SK-N-SH (cell line): ENCODE data around the gene SLC35F1. TPM values are rescaled to one million over a fixed set of nuclear protein-coding genes. Genes with fewer than 3 reads are reported as not detected.

Experiments used
- CTCF ChIA-PET: fragments of 300-600, 350-600 bp; formaldehyde crosslinking; extraction: SDS; loops from one replicate; lab custom pipeline; 2021; lab: Yijun Ruan, JAX
- POLR2A ChIA-PET: fragments of 350-600 bp; sonication (Branson Sonifier 250); formaldehyde crosslinking; extraction: SDS; loops from one replicate; lab custom pipeline; 2020; ENCODE audit warnings: antibody characterized with exemption, inconsistent platforms; lab: Yijun Ruan, JAX
- DNase-seq: peaks from one replicate; pipeline ENCODE4 v3.0.0; 2012
- H2AFZ ChIP-seq: fragments of 200-600 bp; sonication (generic); 2 replicates; pipeline ENCODE4 v1.8.1; 2016; ENCODE audit warnings: antibody characterized with exemption, mild to moderate bottlenecking, low read depth
- H3F3A ChIP-seq: fragments of 200-600 bp; sonication (generic); replicated peaks from 2 replicates; pipeline ENCODE3; 2016; ENCODE audit warnings: antibody characterized with exemption, mild to moderate bottlenecking; ENCODE audit not compliant: insufficient read depth
- H3K27ac ChIP-seq, 2 experiments: fragments of 200-500 bp in 1 of 2; fragments of 200-600 bp in 1 of 2; sonication (Bioruptor generic) in 1 of 2; sonication (generic), shearing (Covaris generic) in 1 of 2; 2 replicates each; pipeline versions ENCODE4 v1.5.1 to v1.6.1; 2014 to 2016; ENCODE audit warnings: low read depth in 2 of 2, inconsistent platforms in 1 of 2, low read length in 1 of 2, mild to moderate bottlenecking in 1 of 2, mixed read lengths in 1 of 2
- H3K27me3 ChIP-seq: fragments of 200-600 bp; sonication (generic), shearing (Covaris generic); 2 replicates; pipeline ENCODE4 v1.6.1; 2016; ENCODE audit warnings: mixed run types; ENCODE audit not compliant: insufficient read depth
- H3K36me3 ChIP-seq, 2 experiments: fragments of 200-500 bp in 1 of 2; fragments of 200-600 bp in 1 of 2; sonication (Bioruptor generic) in 1 of 2; sonication (generic) in 1 of 2; replicated peaks in 1 of 2; 2 replicates each; pipeline versions ENCODE3 to v1.5.1; 2014 to 2016; ENCODE audit warnings: low read length in 1 of 2, mild to moderate bottlenecking in 1 of 2; ENCODE audit not compliant: insufficient read depth in 2 of 2, control insufficient read depth in 1 of 2
- H3K4me1 ChIP-seq, 2 experiments: fragments of 200-500 bp in 1 of 2; fragments of 200-600 bp in 1 of 2; sonication (Bioruptor generic) in 1 of 2; sonication (generic), shearing (Covaris generic) in 1 of 2; 2 replicates each; pipeline versions ENCODE4 v1.5.1 to v1.6.1; 2014 to 2016; ENCODE audit warnings: low read depth in 1 of 2, low read length in 1 of 2, mixed run types in 1 of 2; ENCODE audit not compliant: insufficient read depth in 2 of 2, control insufficient read depth in 1 of 2
- H3K4me2 ChIP-seq: fragments of 200-600 bp; sonication (generic), shearing (Covaris generic); 2 replicates; pipeline ENCODE4 v1.6.1; 2017; ENCODE audit warnings: mixed run types
- H3K4me3 ChIP-seq, 2 experiments: fragments of 200-500 bp in 1 of 2; fragments of 200-600 bp in 1 of 2; sonication (Bioruptor generic) in 1 of 2; sonication (generic), shearing (Covaris generic) in 1 of 2; 2 replicates each; pipeline versions ENCODE4 v1.5.1 to v1.8.1; 2014 to 2016; ENCODE audit warnings: low read depth in 2 of 2, inconsistent platforms in 1 of 2, low read length in 1 of 2, mild to moderate bottlenecking in 1 of 2, mixed read lengths in 1 of 2, moderate library complexity in 1 of 2
- H3K79me2 ChIP-seq: fragments of 200-600 bp; sonication (generic); 2 replicates; pipeline ENCODE4 v1.8.1; 2017; ENCODE audit warnings: mild to moderate bottlenecking; ENCODE audit not compliant: insufficient read depth
- H3K9ac ChIP-seq: fragments of 200-600 bp; sonication (generic); 2 replicates; pipeline ENCODE4 v1.6.1; 2017; ENCODE audit warnings: mixed run types
- H3K9me2 ChIP-seq: fragments of 200-600 bp; sonication (generic); 2 replicates; pipeline ENCODE4 v1.6.1; 2017; ENCODE audit warnings: mixed run types
- H3K9me3 ChIP-seq: fragments of 200-600 bp; sonication (generic); 2 replicates; pipeline ENCODE4 v1.6.1; 2017; ENCODE audit warnings: mixed run types, mild to moderate bottlenecking, moderate library complexity
- H4K20me1 ChIP-seq: fragments of 200-600 bp; sonication (generic); 2 replicates; pipeline ENCODE4 v1.6.1; 2017; ENCODE audit warnings: mild to moderate bottlenecking, mixed run types; ENCODE audit not compliant: insufficient read depth
- FOSL2 ChIP-seq: IDR thresholded peaks from 2 replicates; pipeline ENCODE4 v1.4.0; 2012; ENCODE audit warnings: low read depth, mild to moderate bottlenecking, moderate library complexity, borderline replicate concordance
- GATA2 ChIP-seq: sonication (generic); formaldehyde crosslinking; IDR thresholded peaks from 2 replicates; pipeline ENCODE4 v1.5.0; 2020; ENCODE audit warnings: mild to moderate bottlenecking, missing genetic modification reagents
- JUND ChIP-seq: IDR thresholded peaks from 2 replicates; pipeline ENCODE4 v1.4.0; 2012
- MEF2A ChIP-seq: IDR thresholded peaks from 2 replicates; pipeline ENCODE4 v1.4.0; 2012; ENCODE audit warnings: low read depth, borderline replicate concordance
- MXI1 ChIP-seq: IDR thresholded peaks from 2 replicates; pipeline ENCODE4 v1.6.1; 2012; ENCODE audit warnings: mild to moderate bottlenecking, low read depth, low read length, improper control_type of control experiment
- NFIC ChIP-seq: IDR thresholded peaks from 2 replicates; pipeline ENCODE4 v1.4.0; 2012; ENCODE audit warnings: borderline replicate concordance
- NRF1 ChIP-seq: IDR thresholded peaks from 2 replicates; pipeline ENCODE4 v1.6.1; 2012; ENCODE audit warnings: low read depth, mild to moderate bottlenecking, low read length
- POLR2AphosphoS5 ChIP-seq: IDR thresholded peaks from 2 replicates; pipeline ENCODE4 v1.6.1; 2012; ENCODE audit warnings: low read depth, low read length
- RCOR1 ChIP-seq: fragments of 150-350 bp; IDR thresholded peaks from 2 replicates; pipeline ENCODE4 v1.6.1; 2017; ENCODE audit warnings: antibody characterized with exemption, low read length
- RFX5 ChIP-seq: IDR thresholded peaks from 2 replicates; pipeline ENCODE4 v1.6.1; 2012; ENCODE audit warnings: mild to moderate bottlenecking, improper control_type of control experiment, low read length
- RXRA ChIP-seq: IDR thresholded peaks from 2 replicates; pipeline ENCODE4 v1.4.0; 2012; ENCODE audit warnings: low read depth, mild to moderate bottlenecking, borderline replicate concordance
- SIN3A ChIP-seq: IDR thresholded peaks from 2 replicates; pipeline ENCODE4 v1.6.1; 2012; ENCODE audit warnings: low read depth, mild to moderate bottlenecking, low read length, moderate library complexity, borderline replicate concordance
- TEAD4 ChIP-seq: IDR thresholded peaks from 2 replicates; pipeline ENCODE4 v1.4.0; 2012; ENCODE audit warnings: mild to moderate bottlenecking, borderline replicate concordance; ENCODE audit not compliant: insufficient read depth
- YY1 ChIP-seq: IDR thresholded peaks from 2 replicates; pipeline ENCODE4 v1.4.0; 2012; ENCODE audit warnings: low read depth, mild to moderate bottlenecking
- polyA plus RNA-seq, 3 experiments: library from polyadenylated mRNA; depleted of rRNA; stranded (reverse); fragments of >200 nt; gene quantifications; 2 replicates each; pipeline ENCODE4 v1.2.3, GENCODE V29; 2012
- TF ChIP-seq, protein P1 (sequence below): fragments of 200-600 bp; sonication (generic); IDR thresholded peaks from 2 replicates; pipeline ENCODE4 v1.6.1; 2017; ENCODE audit warnings: antibody characterized with exemption, mild to moderate bottlenecking, moderate library complexity
- TF ChIP-seq, protein P2 (sequence below): IDR thresholded peaks from 2 replicates; pipeline ENCODE4 v1.4.0; 2012; ENCODE audit warnings: low read depth, borderline replicate concordance
- TF ChIP-seq, protein P3 (sequence below): IDR thresholded peaks from 2 replicates; pipeline ENCODE4 v1.6.1; 2012; ENCODE audit warnings: mild to moderate bottlenecking, low read depth, low read length, moderate library complexity

SLC35F1 gene
- polyA plus RNA-seq, 1 of the 3 experiments (the other 2 are of a cell fraction): under 0.01 TPM

GRCh38 chr6:118203545-118203944 is 296.5 kb downstream of the SLC35F1 start:
- Histone ChIP-seq H2AFZ (no peak overlapping the region), H3K9ac (no peak overlapping the region), H3K79me2 (no peaks in the 10 kb centered on the region), H3K9me2 (no peaks in the 10 kb centered on the region), H3K36me3 (no peaks in the 10 kb centered on the region), H3K4me1 (no peaks in the 10 kb centered on the region), H3K4me3 (no peak overlapping the region), H3K4me2 (no peak overlapping the region), H3K9me3 (no peaks in the 10 kb centered on the region), H3K27me3 (no peaks in the 10 kb centered on the region), H3K27ac (no peak overlapping the region), H3F3A (no peaks in the 10 kb centered on the region), H4K20me1 (no peaks in the 10 kb centered on the region)
- DNase-seq: no peak
- POLR2A ChIA-PET: no interaction called here
- CTCF ChIA-PET: no interaction called here
- TF ChIP-seq TEAD4 (no peak), JUND (no peak), POLR2AphosphoS5 (no peak), RFX5 (no peak), MEF2A (no peak), NFIC (no peak), RCOR1 (no peak), YY1 (no peak), MXI1 (no peak), NRF1 (no peak), SIN3A (no peak), FOSL2 (no peak), GATA2 (CRISPR knock-in tag) (no peak), RXRA (no peak)
- TF ChIP-seq, protein P1, sequence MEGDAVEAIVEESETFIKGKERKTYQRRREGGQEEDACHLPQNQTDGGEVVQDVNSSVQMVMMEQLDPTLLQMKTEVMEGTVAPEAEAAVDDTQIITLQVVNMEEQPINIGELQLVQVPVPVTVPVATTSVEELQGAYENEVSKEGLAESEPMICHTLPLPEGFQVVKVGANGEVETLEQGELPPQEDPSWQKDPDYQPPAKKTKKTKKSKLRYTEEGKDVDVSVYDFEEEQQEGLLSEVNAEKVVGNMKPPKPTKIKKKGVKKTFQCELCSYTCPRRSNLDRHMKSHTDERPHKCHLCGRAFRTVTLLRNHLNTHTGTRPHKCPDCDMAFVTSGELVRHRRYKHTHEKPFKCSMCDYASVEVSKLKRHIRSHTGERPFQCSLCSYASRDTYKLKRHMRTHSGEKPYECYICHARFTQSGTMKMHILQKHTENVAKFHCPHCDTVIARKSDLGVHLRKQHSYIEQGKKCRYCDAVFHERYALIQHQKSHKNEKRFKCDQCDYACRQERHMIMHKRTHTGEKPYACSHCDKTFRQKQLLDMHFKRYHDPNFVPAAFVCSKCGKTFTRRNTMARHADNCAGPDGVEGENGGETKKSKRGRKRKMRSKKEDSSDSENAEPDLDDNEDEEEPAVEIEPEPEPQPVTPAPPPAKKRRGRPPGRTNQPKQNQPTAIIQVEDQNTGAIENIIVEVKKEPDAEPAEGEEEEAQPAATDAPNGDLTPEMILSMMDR: no peak
- TF ChIP-seq, protein P2, sequence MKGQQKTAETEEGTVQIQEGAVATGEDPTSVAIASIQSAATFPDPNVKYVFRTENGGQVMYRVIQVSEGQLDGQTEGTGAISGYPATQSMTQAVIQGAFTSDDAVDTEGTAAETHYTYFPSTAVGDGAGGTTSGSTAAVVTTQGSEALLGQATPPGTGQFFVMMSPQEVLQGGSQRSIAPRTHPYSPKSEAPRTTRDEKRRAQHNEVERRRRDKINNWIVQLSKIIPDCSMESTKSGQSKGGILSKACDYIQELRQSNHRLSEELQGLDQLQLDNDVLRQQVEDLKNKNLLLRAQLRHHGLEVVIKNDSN: no peak
- TF ChIP-seq, protein P3, sequence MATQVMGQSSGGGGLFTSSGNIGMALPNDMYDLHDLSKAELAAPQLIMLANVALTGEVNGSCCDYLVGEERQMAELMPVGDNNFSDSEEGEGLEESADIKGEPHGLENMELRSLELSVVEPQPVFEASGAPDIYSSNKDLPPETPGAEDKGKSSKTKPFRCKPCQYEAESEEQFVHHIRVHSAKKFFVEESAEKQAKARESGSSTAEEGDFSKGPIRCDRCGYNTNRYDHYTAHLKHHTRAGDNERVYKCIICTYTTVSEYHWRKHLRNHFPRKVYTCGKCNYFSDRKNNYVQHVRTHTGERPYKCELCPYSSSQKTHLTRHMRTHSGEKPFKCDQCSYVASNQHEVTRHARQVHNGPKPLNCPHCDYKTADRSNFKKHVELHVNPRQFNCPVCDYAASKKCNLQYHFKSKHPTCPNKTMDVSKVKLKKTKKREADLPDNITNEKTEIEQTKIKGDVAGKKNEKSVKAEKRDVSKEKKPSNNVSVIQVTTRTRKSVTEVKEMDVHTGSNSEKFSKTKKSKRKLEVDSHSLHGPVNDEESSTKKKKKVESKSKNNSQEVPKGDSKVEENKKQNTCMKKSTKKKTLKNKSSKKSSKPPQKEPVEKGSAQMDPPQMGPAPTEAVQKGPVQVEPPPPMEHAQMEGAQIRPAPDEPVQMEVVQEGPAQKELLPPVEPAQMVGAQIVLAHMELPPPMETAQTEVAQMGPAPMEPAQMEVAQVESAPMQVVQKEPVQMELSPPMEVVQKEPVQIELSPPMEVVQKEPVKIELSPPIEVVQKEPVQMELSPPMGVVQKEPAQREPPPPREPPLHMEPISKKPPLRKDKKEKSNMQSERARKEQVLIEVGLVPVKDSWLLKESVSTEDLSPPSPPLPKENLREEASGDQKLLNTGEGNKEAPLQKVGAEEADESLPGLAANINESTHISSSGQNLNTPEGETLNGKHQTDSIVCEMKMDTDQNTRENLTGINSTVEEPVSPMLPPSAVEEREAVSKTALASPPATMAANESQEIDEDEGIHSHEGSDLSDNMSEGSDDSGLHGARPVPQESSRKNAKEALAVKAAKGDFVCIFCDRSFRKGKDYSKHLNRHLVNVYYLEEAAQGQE: no peak
